Chondrocyte (in vitro differentiated cells): ENCODE results near the gene SLC44A3. TPM values are rescaled to one million over a fixed set of nuclear protein-coding genes. Genes with fewer than 3 reads are reported as not detected.

Experiments
- DNase-seq: peaks from one replicate; pipeline ENCODE4 v3.0.0; 2021; ENCODE audit warnings: mixed read lengths, low spot score
- H3K27ac Mint-ChIP-seq: one replicate; pipeline ENCODE4 v1.8.0; 2021; ENCODE audit warnings: mild to moderate bottlenecking, moderate library complexity, mixed read lengths; ENCODE audit not compliant: unreplicated experiment
- H3K27me3 Mint-ChIP-seq: 2 replicates; pipeline ENCODE4 v1.8.0; 2021; ENCODE audit warnings: low read depth, mixed read lengths
- H3K36me3 Mint-ChIP-seq: 2 replicates; pipeline ENCODE4 v1.8.0; 2021; ENCODE audit warnings: low read depth, mixed read lengths
- H3K4me1 Mint-ChIP-seq: 2 replicates; pipeline ENCODE4 v1.8.0; 2021; ENCODE audit warnings: low read depth, mild to moderate bottlenecking, mixed read lengths
- H3K4me3 Mint-ChIP-seq: one replicate; pipeline ENCODE4 v1.8.0; 2021; ENCODE audit warnings: mild to moderate bottlenecking, moderate library complexity, mixed read lengths; ENCODE audit not compliant: unreplicated experiment
- H3K9me3 Mint-ChIP-seq: 2 replicates; pipeline ENCODE4 v1.8.0; 2021; ENCODE audit warnings: low read depth, mixed read lengths
- total RNA-seq: library from RNA; stranded (reverse); gene quantifications from 3 replicates; pipeline ENCODE4 v1.2.1, GENCODE V29; 2021
- TF ChIP-seq, protein P1 (sequence below): fragments of 200-600 bp; sonication (generic); IDR thresholded peaks from 2 replicates; pipeline ENCODE4 v1.5.0; 2021; ENCODE audit warnings: antibody characterized with exemption, mild to moderate bottlenecking, moderate library complexity

Gene SLC44A3
- total RNA-seq, 1 donor from 2014 or later = 2.5 TPM

DNA sequence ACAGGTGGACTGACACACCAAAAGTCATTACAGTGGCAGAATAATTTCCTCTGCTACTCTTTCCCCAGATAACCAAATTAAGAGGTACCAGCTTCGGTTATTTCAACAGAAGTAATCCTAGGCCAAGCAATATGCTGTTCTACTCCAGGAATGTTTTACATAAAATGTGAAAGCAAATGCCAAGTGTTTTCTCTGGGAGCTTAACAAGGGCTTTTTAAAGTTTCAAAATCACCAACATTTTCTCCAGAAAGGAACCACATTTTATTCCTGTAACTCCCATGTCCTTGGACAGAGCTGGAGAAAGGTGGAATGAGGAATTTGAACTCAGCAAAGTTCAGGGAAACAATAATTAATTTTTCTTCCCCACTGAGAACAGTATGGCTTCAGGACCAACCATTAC lies 79.6 kb downstream of the SLC44A3 start:
- Mint-ChIP-seq H3K9me3 (no peaks in the 10 kb centered on the region), H3K4me3 (no peak overlapping the region), H3K27me3 (no peaks in the 10 kb centered on the region), H3K4me1 (peaks cover 57% of the 10 kb centered on the region), H3K36me3 (peaks cover 32% of the 10 kb centered on the region), H3K27ac (peak overlapping the region; percentile 75)
- TF ChIP-seq, protein P1, sequence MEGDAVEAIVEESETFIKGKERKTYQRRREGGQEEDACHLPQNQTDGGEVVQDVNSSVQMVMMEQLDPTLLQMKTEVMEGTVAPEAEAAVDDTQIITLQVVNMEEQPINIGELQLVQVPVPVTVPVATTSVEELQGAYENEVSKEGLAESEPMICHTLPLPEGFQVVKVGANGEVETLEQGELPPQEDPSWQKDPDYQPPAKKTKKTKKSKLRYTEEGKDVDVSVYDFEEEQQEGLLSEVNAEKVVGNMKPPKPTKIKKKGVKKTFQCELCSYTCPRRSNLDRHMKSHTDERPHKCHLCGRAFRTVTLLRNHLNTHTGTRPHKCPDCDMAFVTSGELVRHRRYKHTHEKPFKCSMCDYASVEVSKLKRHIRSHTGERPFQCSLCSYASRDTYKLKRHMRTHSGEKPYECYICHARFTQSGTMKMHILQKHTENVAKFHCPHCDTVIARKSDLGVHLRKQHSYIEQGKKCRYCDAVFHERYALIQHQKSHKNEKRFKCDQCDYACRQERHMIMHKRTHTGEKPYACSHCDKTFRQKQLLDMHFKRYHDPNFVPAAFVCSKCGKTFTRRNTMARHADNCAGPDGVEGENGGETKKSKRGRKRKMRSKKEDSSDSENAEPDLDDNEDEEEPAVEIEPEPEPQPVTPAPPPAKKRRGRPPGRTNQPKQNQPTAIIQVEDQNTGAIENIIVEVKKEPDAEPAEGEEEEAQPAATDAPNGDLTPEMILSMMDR = no peak
- no peak for DNase-seq

GRCh38 chr1:94901841-94902240 lies 81.7 kb downstream of the SLC44A3 start:
- H3K4me1 Mint-ChIP-seq = peaks cover 70% of the 10 kb centered on the region
- no peak overlapping the region for H3K4me3 Mint-ChIP-seq
- H3K27ac Mint-ChIP-seq = peak overlapping the region; percentile 51
- no peak for DNase-seq
- TF ChIP-seq, protein P1 = no peak
- no peaks in the 10 kb centered on the region for H3K9me3 Mint-ChIP-seq
- H3K36me3 Mint-ChIP-seq = peaks cover 22% of the 10 kb centered on the region
- H3K27me3 Mint-ChIP-seq = no peaks in the 10 kb centered on the region

DNA sequence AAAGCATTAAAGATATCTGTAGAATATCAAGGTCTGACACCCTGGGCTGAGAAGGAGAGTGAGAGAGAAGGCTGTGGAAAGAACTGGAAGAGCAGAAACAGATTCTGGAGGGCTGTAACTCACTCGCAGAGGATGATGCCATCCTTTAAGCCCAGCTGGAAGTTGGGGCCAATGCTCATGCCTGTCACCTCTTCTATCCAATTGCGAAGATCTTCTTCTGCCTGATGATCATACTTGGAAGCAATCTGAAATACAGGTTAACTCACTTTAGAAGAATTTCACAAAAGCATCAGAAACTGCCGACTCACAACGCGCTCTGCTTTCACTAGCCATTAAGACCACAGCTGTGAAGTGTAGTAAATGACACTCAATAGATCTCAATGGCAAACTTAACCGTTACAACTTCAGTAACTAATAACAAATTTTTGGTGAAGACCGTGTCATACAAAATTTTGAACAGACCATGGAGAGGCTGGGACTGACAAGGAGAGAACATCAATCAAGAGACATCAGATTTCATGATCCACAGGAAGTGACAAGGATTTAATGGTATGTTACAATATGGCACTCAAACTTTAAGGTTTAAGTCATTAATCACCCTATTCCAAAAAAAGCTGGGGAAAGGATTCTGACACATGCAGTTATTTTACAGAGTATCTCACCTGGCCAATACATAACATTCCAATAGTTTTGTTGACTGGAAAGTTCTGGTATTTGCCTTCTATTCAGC lies 83.3 kb downstream of the SLC44A3 start:
- no peak for DNase-seq
- H3K4me3 Mint-ChIP-seq = no peak overlapping the region
- no peaks in the 10 kb centered on the region for H3K27me3 Mint-ChIP-seq
- peaks cover 20% of the 10 kb centered on the region for H3K36me3 Mint-ChIP-seq
- H3K27ac Mint-ChIP-seq = peak overlapping the region; percentile 73
- H3K4me1 Mint-ChIP-seq = peaks cover 76% of the 10 kb centered on the region
- no peaks in the 10 kb centered on the region for H3K9me3 Mint-ChIP-seq
- TF ChIP-seq, protein P1 = no peak

GRCh38 chr1:94905207-94905606 lies 85.0 kb downstream of the SLC44A3 start:
- H3K9me3 Mint-ChIP-seq = peaks cover 2% of the 10 kb centered on the region
- peaks cover 23% of the 10 kb centered on the region for H3K36me3 Mint-ChIP-seq
- TF ChIP-seq, protein P1 = no peak
- peaks cover 73% of the 10 kb centered on the region for H3K4me1 Mint-ChIP-seq
- no peak overlapping the region for H3K27ac Mint-ChIP-seq
- H3K27me3 Mint-ChIP-seq = no peaks in the 10 kb centered on the region
- no peak for DNase-seq
- no peak overlapping the region for H3K4me3 Mint-ChIP-seq

DNA sequence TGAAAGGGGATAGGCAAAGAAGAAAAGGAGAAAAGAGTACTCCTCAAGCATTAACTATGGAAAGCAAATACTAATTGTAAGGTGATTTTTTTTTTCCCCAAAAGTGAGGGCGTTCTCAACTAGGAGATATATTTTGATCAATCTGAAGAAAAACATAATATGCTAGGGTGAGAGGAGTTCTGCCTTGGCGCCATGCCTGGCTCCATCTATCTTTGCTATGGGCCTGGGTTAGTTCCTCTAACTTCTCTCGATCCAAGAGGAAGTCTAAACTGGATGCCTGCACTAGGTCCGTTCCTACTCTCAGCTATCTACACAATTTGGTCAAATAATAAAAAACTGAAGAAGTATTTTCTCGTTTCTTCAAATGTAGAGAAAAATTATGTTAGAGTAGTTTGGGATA lies 86.2 kb downstream of the SLC44A3 start:
- no peak overlapping the region for H3K4me3 Mint-ChIP-seq
- H3K9me3 Mint-ChIP-seq = peaks cover 2% of the 10 kb centered on the region
- no peaks in the 10 kb centered on the region for H3K27me3 Mint-ChIP-seq
- peaks cover 76% of the 10 kb centered on the region for H3K4me1 Mint-ChIP-seq
- TF ChIP-seq, protein P1 = no peak
- peaks cover 18% of the 10 kb centered on the region for H3K36me3 Mint-ChIP-seq
- peak overlapping the region; percentile 25 for H3K27ac Mint-ChIP-seq
- no peak for DNase-seq
